Measurements from ENCODE around the gene KLK6.
A peak's percentile ranks its signal among the peaks of the same experiment; 100 is the strongest.

Gene KLK6

GRCh38 chr19:50952910-50953309, 16.5 kb downstream of the KLK6 start, which contains the start of gene KLK5:
Gene KLK5, minus strand, starts transcription at chr19:50953038. Its CDS starts 381 bp downstream, at chr19:50952657.
- DNase-seq (ENCODE audit: low read depth in 2 of 2): no peak

DNA sequence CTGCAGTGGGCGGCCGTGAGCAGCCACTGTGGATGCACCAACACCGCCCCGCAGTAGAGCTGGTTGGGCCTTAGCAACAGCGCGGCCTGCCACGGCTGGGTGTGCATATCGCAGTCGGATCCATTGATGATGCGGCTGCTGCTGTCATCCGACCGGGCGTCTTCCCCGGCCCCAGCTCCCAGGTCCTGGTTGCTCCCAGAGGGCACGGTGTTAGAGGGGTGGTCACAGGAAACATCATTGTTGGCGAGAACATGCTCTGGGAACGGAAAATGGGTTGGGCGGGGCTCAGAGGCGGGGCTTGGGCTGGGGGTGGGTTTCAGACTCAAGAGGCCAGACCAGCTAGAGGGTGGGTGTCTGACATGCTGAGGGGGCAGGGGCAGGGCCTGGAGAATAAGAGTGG, 19.5 kb downstream of the KLK6 start:
- no peak for DNase-seq (ENCODE audit: low read depth in 2 of 2)

GRCh38 chr19:50947123-50947522, 22.3 kb downstream of the KLK6 start:
- DNase-seq (ENCODE audit: low read depth in 2 of 2): no peak

- DNase-seq (ENCODE audit: low read depth in 2 of 2): no peak
Observed at GRCh38 chr19:50944795-50945194, 24.6 kb downstream of the KLK6 start.

- no peak for DNase-seq (ENCODE audit: low read depth in 2 of 2)
Observed at GRCh38 chr19:50943074-50943828, 26.1 kb downstream of the KLK6 start.

DNA sequence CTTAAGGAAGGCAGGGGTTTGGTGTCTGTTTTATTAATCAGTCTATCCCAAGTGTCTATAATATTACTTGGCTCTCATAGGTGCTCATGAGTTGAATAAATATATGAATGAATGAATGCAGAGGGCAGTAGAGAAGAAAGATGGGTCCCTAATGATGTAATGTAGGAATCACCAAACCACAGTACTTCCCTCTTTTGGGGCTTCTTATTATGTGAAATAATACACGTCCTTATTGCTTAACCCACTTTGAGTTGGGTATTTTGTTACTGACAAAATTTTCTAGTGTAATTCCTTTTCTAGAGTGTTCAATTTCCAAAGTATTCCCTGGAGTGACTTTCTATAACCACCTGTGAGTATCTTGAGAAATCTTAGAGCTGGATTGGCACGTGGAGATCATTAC, 29.8 kb downstream of the KLK6 start:
- DNase-seq (ENCODE audit: low read depth in 2 of 2): no peak

GRCh38 chr19:50933640-50934039, 35.8 kb downstream of the KLK6 start:
- no peak for DNase-seq (ENCODE audit: low read depth in 2 of 2)

- DNase-seq (ENCODE audit: low read depth in 2 of 2): no peak
Observed at GRCh38 chr19:50932690-50933083, 36.7 kb downstream of the KLK6 start.

DNA sequence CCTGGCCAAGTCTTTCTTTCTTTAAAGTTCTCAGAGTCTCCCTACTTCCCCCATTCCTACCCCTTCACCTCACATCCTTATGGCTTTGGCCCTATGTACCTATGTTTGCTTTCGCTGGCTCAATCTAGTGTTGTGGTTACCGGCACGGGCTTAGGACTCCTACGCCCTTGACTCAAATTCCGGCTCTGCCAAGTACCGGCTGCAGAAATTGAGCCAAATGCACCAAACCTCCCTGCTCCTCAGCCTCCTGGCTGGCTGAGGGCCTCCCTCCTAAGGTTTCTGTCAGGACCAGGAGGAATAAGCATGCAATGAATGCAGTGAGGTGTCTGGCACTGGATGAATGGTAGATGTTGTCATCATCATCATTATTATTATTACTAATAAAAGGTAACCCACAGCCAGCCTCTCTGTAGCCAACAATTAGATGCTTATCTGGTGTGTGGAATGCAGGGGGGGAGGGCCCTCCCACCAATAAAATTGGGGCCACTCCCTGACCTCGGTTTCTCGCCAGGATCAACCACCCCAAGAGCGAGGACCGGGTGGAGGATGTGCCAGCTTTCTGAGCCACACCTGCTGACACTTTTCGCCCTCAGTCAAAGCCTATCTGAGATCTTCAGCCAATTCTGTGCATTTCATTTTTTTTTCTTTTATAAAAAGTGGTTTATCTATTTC, 37.2 kb downstream of the KLK6 start:
- no peak for DNase-seq (ENCODE audit: low read depth in 2 of 2)

DNA sequence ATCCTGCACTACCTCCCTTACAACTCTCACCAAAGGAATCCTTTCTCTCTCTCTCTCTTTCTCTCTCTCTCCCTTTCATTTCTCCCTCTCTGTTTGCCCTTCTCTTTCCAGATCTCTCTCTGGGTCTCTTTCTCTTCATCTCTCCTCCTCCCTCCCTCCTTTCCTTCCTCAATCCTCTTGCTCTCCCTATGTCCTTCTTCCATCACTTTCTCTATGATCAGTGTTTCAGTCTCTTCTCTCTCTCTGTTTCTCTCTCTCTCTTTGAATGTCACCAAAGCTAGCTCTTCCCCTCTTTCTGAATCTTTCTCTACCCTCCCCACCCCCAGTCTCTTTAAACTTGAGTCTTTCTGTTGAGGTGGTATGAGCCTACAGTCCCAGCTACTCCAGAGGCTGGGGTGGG, 38.4 kb downstream of the KLK6 start:
- DNase-seq (ENCODE audit: low read depth in 2 of 2): no peak

DNA sequence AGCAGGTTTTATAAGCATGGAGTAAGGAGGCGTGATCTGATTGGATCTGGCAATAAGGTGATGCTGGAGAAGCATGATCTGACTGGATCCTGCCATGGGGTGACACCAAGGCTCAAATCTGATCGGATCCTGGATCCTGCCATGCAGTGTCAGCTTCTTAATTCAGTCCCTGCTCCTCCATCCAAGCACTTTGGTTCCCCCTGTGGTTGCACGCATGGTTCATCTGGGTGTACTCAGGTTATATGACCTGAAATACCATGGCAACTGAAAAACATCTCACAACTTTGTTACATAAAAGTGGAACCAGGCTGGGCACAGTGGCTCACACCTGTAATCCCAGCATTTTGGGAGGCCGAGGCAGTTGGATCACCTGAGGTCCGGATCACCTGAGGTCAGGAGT, 40.6 kb downstream of the KLK6 start:
- no peak for DNase-seq (ENCODE audit: low read depth in 2 of 2)

GRCh38 chr19:50926144-50926543, 43.2 kb downstream of the KLK6 start:
- no peak for DNase-seq (ENCODE audit: low read depth in 2 of 2)

DNA sequence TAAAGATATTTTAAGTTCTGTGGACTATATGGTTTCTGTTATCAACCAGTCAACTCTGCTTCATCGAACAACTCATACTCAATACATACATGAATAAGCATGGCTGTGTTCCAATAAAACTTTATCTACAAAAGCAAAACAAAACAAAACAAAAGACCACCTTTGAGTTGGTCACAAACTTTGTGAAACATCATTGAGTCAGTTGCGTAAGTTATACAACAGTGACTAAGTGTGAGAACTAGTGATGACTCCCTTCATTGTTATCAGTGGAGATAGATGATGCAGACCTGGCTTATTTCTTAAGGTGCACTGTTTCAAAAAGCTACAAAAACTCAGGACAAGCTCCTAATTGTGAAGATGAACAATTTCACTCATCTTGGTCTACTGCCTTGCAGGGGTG, 43.7 kb downstream of the KLK6 start:
- no peak for DNase-seq (ENCODE audit: low read depth in 2 of 2)

GRCh38 chr19:50924586-50924985, 44.8 kb downstream of the KLK6 start:
- no peak for DNase-seq (ENCODE audit: low read depth in 2 of 2)

DNA sequence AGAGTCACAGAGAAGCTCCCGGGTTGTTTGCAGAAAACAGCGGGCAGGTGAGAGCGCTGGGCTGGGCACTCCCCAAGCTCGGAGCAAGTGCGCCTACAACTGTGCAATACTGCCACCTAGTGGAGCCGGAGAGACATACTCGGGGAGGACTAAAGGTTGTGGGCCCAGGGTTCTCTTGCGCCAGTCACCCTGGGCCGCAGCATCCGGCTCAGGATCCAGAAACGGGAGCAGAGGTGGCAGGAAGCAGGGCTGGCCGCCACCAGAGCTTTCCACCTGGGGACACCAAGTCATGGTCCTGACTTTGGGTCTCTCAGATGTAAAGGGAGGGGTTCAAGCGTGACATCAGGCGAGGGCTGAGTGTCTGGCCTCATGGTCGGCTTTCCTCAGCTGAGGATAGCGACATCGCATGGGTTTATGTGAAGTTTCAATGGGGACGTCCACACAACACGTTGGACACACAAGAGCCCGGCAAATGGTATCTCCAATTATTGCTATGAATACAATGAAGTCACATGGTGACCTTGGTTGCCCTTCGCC, 47.0 kb downstream of the KLK6 start:
- peak; percentile 50 to 62 for DNase-seq (ENCODE audit: low read depth in 2 of 2)

DNA sequence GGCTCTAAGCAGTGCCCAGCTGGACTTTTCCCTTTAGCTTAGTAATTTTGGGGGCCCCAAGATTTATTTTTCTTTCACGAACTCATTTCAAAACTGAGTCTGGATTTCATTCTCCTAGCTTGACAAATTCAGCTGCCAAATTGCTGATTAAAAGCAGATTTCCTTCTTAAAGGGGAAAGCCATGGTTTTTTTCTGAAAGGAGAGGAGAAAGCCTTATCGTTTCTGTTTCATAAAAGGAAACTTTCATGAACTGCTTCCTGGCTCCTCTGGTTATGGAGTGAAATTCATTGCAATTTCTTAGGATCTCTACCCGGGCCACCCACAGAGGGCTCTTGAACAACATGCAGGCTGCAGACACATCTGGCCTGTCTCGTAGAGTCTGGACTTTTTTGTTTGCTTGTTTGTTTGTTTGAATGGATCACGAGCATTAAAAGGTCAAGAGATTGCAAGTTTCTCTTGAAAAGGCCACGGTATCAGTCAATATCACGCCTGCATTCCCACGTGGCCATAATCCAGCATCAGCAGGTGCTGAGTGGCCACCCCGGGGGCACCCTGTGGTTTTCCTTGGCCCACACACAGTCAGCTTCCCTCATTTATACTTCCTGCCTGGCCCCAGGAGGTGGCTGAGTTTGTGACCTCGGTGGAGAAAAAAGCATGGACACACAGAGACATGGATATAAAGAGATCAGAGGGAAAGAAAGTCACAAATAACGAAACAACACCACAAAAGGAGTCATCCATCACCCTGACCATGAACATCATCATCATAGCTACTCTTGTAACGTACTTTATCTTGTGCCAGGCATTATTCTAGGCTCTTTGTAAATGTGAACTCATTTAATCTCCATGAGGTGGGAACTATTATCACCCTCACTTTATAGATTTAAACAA, 47.7 kb downstream of the KLK6 start:
- DNase-seq (ENCODE audit: low read depth in 2 of 2): no peak

DNA sequence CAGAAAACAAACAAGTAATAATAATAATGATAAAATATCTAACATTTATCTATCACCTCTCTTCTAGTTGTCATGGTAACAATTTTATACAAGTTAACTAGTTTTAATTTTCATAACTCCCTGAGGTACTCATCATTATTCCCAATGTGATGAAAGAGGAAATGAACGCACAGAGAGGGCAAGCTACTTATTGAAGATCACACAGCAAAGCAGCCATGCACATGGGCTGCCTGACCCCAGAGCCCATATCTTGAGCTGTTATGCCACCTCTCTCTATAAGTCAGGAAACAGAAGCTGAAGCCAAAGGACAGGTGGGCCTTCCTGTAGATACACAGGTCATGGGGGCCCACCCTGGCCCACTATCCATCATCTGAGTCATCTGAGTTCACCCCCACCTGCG, 53.3 kb downstream of the KLK6 start:
- no peak for DNase-seq (ENCODE audit: low read depth in 2 of 2)

DNA sequence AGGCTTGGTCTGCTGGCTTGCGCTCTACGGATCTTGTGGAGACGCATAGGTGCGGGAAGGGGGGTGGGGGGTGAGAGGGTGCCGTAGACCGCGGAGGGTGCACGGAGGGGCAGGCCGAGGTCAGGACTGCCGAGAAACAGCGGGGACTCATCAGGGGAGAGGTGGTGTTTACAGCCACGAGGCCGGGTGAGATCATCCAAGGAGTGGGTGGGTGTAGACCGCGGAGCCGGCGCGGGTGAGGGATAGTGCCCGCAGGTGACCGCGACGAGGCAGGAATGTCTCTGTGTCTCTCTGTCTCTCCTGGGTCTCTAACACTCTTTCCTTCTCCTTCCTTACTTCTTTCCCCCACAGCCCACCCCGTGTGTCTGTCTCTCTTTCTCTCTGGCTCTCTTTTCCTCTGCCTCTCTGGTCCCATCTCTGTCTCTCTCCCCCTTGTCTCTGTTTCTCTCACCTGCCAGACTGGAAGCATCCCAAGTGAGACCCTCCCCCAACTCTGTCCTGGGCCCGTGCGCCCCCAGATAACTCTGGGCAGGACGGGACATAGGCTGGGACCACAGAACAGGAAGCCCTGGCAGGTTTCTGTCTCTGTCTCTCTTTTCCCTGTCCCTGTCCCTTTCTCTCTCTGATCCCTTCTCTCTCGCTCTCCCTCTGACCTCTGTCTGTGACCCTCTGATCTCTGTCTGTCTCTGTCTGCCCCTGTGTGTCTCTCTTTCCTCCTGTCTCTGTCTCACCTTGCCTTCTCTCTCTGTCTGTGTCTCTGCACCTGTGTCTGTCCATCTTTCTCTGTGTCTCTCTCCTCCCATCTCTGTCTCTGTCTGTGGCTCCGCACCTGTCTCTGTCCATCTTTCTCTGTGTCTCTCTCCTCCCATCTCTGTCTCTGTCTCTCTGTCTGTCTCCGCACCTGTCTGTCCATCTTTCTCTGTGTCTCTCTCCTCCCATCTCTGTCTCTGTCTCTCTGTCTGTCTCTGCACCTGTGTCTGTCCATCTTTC, 56.4 kb downstream of the KLK6 start:
- DNase-seq (ENCODE audit: low read depth in 2 of 2): peak; percentile 16 to 40

DNA sequence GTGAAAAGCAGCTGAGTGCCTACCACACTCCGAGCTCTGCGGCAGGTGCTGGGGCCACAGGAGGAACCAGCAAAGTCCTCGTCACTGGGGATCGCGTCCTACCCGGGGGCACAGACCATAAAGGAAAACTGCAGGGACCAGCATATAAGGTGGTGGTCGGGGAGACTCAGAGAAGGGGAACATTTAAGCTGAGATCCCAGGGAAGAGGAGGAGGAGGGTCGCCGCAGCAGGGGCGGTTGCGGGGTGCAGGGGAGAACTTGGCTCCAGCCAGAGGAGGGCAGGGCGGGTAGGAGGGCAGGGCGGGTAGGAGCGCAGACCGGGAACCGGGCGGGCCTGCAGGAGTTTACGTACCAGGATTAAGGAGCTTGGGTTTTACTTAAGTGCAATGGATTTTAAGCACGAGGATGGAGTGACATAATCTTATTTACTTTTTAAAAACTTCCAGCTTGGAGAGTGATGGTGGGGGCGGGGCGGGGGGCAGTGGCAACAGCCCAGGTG, 57.2 kb downstream of the KLK6 start:
- no peak for DNase-seq (ENCODE audit: low read depth in 2 of 2)

- DNase-seq (ENCODE audit: low read depth in 2 of 2): no peak
Observed at GRCh38 chr19:50911206-50912101, 57.9 kb downstream of the KLK6 start, which contains the start of gene KLK4. Gene KLK4, minus strand, starts transcription at chr19:50911395. Its CDS starts 657 bp downstream, at chr19:50910738.
